HG02884 (cell line): Measurements from ENCODE around the gene APOB.

ENCODE experiments used
- ATAC-seq: cut with Tn5 transposase; IDR thresholded peaks from one replicate; pipeline ENCODE4 v1.9.1; 2021; ENCODE audit warnings: mild to moderate bottlenecking, moderate library complexity; ENCODE audit not compliant: unreplicated experiment

Gene APOB

GRCh38 chr2:21020031-21020667 is 23.7 kb downstream of the APOB start:
- ATAC-seq = no peak

GRCh38 chr2:21019678-21020021 is 24.2 kb downstream of the APOB start:
- ATAC-seq = no peak

DNA sequence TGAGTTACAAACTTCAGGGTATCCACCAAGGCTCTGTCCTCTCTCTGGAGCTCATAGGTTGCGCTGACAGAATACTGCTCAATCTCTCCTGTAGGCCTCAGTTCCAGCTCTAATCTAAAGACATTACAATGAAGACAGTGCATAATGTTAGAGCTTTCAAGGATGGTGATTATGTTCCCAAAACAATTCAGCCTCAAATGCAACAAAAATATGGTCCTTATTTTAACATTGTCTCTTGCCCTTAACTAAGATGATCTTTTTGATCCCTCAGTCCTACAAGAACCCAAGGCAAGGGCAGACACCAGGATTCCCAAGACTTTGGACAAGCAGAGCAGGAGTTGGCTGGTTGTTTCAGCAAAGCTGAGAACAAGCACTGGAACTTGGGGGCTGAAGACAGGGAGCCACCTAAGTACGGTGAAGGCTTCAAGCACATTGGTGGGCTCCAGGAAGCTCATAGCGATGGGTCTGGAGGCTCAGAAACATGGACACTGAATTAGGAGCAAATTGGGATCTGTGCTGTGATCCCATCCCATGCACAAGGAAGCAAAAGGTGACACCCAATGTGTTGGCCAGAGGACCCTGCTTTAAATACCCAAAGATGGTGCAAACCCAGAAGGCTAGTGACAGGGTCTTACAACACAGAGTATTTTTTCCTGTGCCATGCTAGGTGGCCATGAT is 24.7 kb downstream of the APOB start:
- no peak for ATAC-seq

GRCh38 chr2:21018290-21018689 is 25.6 kb downstream of the APOB start:
- no peak for ATAC-seq

GRCh38 chr2:21017748-21018276 is 26.1 kb downstream of the APOB start:
- no peak for ATAC-seq

- ATAC-seq = no peak
Measured at GRCh38 chr2:21015281-21015645, 28.6 kb downstream of the APOB start.

GRCh38 chr2:21014364-21015280 is 29.3 kb downstream of the APOB start:
- ATAC-seq = no peak

DNA sequence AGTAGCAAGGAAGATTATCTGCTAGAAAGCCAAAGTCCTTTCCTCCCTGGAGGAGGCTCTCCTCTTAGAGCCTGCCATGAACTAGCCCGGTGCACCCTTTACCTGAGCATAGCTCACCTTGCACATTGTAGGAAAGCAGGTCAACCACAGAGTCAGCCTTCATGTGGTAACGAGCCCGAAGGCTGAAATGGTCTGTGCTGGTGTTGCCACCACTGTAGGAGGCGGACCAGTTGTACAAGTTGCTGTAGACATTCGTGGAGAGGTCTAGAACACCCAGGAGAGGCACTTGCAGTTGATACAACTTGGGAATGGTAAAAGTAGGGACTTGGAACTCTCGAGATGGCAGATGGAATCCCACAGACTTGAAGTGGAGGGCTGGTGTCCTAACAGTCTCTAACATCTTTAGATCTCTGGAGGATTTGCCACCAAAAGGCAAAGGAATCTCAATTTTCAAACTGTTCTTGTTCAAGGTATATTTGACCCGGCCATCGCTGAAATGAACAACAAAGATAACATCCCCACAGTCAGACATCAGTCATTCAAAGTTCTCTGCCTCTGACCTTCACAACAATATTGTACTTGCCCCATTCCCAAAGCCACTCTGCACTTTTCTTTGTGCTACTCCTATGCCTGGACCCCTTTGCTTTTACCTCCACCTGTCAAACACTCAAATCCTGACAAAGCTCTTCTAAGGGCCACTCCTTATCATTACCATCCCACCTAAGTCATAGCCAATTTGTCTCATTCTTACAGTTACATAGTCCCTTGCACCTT is 30.6 kb downstream of the APOB start:
- no peak for ATAC-seq

- ATAC-seq = no peak
Measured at GRCh38 chr2:21012557-21012937, 31.3 kb downstream of the APOB start.

DNA sequence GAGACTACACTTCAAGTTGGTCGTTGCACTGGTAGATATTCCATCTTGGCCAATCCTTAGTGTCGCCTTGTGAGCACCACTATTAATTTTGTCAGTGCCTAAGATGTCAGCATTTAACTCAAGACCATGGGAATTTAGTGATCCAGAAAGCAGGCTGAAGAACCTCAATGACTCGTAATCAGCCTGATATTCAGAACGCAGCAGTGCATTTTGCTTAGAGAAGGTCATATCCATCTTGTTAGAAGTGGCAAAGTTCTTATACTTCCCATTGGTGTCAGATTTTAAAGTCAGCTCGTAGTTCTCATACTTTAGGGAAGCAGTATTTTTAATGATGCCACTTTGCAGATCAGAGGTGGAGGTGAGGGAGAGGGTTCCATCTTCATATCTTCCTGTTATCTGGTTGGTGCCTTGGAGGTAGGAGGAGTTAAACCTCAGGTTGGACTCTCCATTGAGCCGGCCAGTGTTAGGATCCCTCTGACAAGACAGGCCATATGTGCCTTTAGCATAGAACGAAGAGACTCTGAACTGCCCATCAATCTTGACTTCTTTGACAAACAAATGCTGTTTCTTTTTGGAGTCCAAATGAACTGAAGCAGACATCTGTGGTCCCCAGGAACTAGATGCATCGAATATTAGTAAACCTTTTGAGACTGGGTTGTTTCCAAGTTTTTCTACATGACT is 31.9 kb downstream of the APOB start:
- no peak for ATAC-seq

DNA sequence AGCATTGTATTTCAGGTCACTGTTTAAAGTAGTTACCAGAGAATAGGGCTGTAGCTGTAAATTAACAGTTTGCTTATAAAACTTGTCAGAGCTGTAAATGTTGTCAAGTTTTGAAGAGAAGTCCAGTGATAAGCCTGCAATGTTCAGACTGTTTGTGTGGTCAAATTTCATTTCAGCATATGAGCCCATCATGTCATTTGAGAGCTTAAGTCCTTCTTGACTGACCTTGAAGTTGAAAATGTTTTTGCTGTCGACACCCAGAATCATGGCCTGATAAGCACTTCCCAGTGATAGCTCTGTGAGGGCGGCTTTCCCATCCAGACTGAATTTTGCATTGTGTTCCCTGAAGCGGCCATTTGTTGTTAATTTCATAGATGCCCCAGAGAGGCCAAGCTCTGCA is 32.4 kb downstream of the APOB start:
- ATAC-seq = no peak

- ATAC-seq = no peak
Measured at GRCh38 chr2:21010813-21011439, 32.9 kb downstream of the APOB start.

DNA sequence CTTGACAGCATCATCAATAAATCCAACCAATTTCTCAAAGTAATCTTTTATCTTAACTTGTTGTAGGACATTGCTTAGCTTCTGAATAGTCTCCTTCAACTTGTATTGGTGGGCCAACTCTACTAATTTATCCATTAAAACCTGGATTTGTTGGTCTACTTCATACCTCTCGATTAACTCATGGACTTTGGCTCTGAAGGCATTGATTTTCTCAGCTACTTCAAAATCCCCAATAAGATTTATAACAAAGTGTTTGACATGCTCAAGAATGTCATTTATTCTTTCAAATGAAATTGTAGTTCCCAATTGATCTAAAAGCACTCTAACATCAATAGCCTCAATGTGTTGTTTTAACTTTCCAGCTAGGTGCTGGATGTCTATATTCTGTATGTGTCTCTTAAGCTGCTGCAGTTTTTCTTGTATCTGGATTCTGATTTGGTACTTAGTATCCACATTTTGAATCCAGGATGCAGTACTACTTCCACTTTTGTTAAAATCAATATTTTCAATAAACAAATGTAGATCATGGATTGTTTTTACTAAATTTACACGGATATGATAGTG is 34.1 kb downstream of the APOB start:
- ATAC-seq = no peak

DNA sequence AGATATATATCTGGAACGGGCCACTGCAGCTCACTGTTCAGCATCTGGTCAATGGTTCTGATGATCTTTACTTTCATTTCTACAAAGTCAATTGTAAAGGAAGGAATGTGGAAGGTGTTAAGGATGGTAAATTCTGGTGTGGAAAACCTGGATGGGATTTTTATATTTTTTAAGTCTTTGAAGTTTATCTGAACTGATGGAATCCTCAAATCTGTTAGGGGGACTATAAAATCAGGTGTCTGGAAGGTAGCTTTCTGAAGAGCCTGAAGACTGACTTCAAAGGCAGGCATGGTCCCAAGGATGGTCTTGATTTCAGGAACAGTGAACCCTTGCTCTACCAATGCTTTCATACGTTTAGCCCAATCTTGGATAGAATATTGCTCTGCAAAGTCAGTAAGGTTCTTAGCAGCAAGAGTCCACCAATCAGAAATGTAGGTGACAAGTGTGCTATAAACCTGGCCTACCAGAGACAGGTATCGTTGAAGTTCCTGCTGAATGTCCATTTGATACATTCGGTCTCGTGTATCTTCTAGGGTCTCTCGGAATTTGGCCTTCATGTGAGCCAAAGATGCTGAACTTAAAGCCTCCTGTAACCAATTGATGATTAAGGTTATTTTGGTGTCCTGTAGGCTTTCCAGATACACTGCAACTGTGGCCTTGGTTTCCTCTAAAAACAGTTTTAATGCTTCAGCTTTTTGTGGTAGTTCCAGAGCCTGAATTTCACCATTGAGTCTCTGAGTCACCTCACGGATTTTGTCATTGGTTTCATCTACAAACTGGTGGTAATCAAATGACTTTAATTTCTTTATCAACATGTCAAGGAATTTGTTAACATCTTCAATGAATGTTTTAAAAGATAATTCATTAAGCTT is 34.8 kb downstream of the APOB start:
- no peak for ATAC-seq

DNA sequence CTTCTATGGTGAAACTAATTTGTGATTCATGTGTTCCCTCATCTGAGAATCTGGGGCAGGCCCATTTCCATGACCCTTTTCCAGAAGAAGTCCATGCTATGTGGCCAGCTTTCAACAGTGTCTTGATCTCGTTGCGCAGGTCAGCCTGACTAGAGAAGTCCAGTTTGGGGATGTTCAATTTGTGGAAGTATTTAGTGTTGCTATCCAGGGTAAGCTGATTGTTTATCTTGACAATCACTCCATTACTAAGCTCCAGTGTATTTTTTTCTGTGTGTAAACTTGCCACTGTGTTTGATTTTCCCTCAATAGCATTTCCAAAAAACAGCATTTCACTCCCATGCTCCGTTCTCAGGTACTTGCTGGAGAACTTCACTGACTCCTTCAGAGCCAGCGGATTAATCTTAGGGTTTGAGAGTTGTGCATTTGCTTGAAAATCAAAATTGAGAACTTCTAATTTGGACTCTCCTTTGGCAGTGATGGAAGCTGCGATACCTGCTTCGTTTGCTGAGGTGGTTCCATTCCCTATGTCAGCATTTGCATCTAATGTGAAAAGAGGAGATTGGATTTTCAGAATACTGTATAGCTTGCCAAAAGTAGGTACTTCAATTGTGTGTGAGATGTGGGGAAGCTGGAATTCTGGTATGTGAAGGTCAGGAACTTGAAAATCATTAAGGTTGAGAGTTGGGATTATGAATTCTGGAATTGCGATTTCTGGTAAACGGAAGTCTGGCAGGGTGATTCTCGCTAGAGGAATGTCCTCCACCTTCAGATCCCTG is 35.7 kb downstream of the APOB start:
- no peak for ATAC-seq

DNA sequence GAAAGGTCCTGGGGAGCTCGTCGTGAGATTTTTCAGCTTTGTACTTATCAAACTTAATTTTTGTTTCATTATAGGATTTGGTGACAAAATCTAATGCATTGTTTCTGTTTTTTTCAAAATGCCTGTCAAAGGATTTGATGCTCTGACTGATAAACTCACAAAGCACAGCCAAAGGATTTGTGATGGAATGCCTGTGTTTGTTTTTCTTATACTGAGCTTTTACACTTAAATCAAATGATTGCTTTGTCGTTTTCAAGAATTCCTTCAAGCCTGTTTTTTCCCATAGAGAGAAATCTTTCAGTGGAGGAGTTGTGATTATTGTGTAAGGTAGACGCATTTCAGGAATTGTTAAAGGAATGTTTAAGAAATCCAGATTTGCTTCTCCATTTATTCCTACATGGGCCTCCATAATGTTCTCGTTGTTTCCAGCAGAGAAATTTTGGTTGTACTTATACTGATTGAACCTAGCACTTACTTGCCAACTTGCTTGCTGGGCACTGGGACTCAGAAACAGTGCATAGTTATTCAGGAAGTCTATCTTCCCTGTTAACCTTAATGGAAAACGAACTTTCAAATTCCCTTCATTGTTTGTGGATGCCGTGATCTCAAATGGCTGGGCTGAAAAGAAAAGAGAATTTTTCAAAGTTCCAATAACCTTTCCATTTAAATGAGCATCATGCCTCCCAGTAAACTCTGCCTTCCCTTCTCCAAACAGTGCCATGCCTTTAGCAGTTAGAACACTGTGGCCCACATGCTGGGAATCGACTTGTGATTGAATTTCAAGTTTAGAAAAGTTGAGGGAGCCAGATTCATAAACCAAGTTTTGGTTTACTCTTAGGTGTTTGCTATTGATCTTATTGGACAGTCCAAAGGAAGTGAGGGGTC is 36.5 kb downstream of the APOB start:
- no peak for ATAC-seq
